GM21526 (cell line): Measurements from ENCODE around the gene ASPSCR1.

Source experiments
- ATAC-seq: cut with Tn5 transposase; IDR thresholded peaks from one replicate; pipeline ENCODE4 v1.9.1; 2021; ENCODE audit warnings: moderate library complexity; ENCODE audit not compliant: unreplicated experiment, low FRiP score

The ASPSCR1 gene

GRCh38 chr17:82009413-82009812 is 32.0 kb downstream of the ASPSCR1 start:
- ATAC-seq = no peak

DNA sequence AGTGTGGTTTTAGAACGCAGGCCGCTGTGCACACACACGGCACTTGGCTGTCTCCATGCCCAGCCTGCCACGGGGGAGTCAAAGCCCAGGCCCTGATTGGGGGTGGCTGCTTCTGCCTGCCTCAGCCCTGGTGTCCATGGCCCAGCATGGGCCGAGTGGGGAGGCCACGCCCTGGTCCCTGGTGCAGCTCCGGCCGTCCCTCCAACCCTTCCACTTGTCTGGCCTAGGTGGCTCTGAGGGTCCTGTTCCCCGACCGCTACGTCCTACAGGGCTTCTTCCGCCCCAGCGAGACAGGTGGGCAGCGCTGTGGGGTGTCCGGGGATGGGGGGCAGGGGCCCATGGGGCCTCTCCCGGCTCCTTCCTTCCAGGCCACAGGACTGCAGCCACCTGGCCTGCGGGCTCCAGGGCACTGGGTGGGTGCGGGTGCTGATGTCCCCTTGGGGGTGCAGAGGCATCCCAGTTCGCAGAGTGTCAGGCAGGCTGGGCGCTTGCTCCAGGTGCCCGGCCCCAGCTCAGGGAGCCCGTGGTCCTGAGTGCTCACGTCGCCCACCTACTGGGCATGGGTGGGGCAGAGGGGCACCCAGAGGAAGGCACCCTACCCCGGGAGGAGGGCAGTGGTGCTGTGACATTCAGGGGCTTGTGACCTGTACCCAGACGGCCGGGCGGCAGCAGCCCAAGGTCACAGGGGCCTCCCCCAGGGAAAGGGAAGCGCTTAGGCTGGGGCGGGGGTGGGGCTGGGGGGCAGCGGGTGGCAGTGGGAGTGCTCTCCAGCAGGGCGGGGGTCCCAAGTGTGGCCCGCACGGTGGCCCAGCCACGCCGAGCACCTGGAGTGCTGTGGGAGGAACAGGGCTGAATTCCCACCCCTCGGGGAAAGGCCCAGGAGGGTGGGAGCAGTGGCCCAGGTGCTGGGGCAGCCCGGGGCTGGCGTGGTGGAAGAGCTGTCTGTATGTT is 33.4 kb downstream of the ASPSCR1 start:
- no peak for ATAC-seq

- no peak for ATAC-seq
Observed at GRCh38 chr17:82011617-82012187, 34.3 kb downstream of the ASPSCR1 start.

GRCh38 chr17:82012261-82012639 is 34.8 kb downstream of the ASPSCR1 start:
- ATAC-seq = no peak

GRCh38 chr17:82012640-82013295 is 35.3 kb downstream of the ASPSCR1 start:
- ATAC-seq = no peak

- ATAC-seq = no peak
Observed at GRCh38 chr17:82013341-82013740, 35.9 kb downstream of the ASPSCR1 start.

DNA sequence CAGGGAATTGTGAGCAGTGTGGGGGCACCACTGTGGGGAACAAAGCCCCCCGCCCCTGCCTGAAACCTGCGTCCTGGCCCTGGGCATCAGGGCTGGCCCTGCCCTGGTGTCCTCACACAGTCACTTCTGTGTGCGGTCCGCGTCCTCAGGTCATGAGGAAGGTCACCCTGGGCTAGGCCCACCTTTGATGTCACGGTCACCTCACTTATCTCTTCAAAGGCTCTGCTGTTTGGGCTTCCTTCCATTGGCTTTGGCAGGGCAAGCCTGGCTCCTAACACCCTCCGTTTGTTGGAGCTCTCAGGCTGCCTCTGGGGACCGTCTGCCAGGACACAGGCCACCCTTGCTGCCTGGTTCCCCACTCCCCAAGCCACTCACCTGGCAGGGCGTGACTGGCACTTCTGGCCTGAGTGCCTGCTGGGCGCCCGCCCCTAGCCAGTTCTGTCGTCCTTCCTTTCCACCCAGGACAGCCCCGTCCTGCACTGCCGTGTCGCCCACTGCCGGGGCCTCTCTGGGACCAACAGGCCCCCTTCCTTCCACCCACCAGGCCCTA is 36.4 kb downstream of the ASPSCR1 start:
- no peak for ATAC-seq

GRCh38 chr17:82014432-82014831 is 37.0 kb downstream of the ASPSCR1 start:
- no peak for ATAC-seq

DNA sequence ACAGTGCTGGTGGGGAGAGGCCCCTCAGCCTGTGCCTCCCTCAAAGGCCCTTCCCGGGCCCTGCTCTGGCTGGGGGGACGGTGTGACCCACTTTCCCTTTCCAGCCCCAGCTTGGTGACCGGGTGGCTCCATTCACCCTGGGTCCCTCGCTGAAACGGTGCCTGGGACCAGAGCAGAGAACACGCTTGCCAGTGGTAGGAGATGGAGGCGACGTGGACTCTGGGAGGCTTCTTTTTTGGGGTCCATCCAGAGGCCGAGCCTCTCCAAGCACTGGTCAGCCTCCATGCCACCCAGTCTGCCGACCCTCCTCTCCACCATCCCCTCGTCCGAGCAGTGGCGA is 37.5 kb downstream of the ASPSCR1 start:
- no peak for ATAC-seq

- ATAC-seq = no peak
Observed at GRCh38 chr17:82015311-82015971, 38.0 kb downstream of the ASPSCR1 start.

DNA sequence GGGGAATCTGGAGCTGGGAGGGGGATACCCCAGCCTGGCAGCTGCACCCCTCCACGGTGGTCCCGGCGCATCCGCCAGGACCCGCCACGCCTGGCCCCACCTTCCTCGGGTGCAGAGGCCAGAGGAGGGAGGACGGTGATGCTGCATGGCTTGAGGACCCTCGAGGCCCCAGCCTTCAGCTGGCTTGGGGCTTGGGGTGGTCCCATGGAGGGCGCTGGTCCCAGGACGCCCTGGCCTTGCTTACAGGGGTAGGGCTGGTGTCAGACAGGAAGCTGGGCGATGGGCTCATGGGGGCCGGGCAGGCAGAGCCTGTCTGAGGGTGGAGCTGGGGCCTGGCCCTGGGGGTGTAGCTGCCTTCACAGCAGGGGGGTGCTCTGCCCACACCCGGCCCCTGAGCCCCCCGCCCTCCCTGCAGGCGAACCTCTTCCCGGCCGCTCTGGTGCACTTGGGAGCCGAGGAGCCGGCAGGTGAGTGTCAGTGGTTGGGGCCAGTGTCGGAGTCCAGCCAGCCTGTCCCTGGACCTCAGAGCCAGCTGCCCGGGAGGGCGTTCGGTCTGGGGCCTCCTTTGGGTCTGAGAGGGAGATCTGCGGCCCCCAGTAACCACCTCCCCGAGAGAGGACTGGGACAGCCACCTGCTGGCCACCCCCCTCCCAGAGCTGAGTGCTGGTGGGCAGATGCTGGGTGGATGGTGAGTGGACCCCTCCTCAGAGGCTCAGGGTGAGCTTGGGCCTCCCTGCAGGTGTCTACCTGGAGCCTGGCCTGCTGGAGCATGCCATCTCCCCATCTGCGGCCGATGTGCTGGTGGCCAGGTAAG is 38.8 kb downstream of the ASPSCR1 start:
- ATAC-seq = no peak

DNA sequence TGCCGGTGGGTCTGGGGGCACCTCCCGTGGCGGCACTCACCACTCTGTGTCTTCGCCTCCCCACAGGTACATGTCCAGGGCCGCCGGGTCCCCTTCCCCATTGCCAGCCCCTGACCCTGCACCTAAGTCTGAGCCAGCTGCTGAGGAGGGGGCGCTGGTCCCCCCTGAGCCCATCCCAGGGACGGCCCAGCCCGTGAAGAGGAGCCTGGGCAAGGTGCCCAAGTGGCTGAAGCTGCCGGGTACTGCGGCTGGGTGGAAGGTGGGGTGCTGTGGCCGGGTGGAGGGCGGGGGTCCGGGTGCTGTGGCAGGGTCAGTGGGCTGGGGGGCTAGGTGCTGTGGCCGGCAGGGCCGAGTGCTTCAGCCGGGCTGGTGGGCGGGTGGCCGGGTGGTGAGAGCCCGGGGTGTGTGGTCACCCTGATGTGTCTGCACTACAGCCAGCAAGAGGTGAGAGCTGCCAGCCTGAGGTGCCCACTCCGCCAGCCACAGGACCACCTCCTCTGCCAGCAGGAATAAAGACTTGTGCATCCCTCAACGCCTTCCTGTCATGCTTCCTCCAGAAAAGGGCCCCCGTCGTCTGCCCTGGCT is 39.5 kb downstream of the ASPSCR1 start:
- no peak for ATAC-seq

DNA sequence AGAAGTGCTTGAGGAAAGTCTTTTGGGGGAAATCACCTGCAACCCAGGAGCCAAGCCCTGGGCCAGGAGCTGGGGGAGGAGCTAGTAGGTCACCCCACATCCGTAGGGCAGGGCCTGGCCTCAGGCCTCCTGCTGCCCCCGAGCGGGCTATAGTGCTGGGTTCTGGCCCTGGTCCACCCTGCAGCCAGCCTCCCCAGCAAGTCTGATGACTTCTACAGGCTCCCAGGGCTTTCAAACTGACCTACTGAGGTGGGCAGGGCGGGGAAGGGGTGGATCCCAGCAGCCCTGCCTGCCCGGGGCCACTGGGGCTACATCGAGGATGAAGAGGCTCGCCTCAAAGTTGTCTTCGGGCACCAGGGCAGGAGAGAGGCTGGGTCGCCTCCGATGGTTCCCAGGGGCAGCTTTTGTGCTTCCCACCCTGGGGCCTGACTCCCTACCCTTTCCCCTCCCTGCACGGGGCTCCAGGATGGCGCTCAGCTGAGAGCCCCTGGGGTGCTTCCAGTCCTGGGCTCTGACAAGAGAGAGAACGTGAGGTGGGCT is 40.3 kb downstream of the ASPSCR1 start:
- no peak for ATAC-seq

DNA sequence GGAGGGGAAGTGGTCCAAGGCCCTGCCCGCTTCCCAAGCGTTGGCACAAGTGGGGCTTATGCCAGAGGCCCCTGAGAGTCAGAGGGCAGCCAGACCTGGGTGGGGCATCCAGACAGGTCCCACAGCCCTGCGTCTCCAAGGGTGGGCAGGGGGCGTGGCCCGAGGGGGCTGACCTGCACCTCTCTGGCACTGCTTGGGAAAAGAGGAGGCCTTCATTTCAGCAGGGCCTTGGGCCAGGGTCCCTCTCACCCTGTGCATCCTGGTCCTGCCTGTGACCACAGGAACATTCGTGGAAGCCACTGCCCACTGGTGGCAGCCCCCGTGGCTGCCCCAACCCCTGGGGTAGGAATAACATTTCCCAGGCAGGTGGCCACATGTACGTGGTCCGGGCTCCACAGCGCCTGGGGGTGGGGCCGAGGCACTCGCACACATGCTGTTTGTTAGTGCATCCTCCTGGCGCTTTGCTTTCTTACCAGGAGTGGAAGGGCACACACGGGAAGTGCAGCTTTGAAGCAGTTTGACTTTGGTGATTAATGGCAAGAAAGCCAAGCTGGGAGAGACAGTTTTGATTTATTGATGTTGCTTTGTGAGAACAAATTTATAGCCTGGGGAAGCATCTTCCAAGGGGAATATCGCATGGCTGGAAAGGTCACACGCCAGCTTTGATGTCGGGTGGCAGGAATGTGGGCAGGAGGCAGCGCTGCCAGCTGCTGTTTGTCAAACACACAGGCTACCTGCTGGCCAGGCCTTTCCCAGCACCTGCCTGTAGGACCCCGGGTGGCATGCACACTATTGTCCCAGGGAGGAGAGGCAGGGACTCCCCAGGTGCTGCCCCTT is 40.9 kb downstream of the ASPSCR1 start:
- ATAC-seq = no peak

GRCh38 chr17:82018989-82019689 is 41.7 kb downstream of the ASPSCR1 start:
- ATAC-seq = no peak

- ATAC-seq = no peak
Observed at GRCh38 chr17:82019690-82020571, 42.5 kb downstream of the ASPSCR1 start.

DNA sequence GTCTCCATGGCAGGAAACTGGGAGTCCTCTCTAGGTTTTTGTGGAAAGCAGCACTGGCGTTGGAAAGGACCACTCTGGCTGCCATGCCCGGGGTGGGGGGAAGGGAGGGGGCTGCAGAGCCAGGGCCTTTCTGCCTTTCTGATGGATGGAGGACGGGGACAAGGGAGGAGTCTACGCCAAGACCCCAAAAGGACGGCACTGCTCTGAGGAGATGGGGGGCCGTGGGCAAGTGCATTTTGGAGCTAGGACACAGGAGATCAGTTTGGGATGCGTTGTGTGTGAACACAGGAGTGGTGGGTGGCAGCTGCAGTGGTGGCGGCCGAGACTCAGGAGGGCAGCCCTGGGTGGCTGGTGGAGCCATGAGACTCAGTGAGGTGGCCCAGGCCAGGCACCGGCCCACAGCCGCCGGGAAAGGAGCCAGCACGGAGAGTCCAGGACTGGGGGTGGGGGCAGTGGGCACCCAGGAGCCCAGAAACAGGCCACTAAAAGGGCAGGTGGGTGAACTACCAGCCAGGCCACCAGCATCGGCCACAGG is 43.2 kb downstream of the ASPSCR1 start:
- ATAC-seq = no peak
